Ramos (cell line): ENCODE results near the gene ARL8A.
"Not testable (repeated sequence)": the region's sequence is repeated elsewhere in the genome, so short reads cannot be mapped to it uniquely, and the experiment has no call there.

Experiments used
- in situ Hi-C: fragments of 300-500 bp; cut with MboI; formaldehyde crosslinking; loops from one replicate; pipeline ENCODE4 v1.14.3; 2022; ENCODE audit warnings: low sequenced_read_pairs; ENCODE audit not compliant: unreplicated experiment

The ARL8A gene

DNA sequence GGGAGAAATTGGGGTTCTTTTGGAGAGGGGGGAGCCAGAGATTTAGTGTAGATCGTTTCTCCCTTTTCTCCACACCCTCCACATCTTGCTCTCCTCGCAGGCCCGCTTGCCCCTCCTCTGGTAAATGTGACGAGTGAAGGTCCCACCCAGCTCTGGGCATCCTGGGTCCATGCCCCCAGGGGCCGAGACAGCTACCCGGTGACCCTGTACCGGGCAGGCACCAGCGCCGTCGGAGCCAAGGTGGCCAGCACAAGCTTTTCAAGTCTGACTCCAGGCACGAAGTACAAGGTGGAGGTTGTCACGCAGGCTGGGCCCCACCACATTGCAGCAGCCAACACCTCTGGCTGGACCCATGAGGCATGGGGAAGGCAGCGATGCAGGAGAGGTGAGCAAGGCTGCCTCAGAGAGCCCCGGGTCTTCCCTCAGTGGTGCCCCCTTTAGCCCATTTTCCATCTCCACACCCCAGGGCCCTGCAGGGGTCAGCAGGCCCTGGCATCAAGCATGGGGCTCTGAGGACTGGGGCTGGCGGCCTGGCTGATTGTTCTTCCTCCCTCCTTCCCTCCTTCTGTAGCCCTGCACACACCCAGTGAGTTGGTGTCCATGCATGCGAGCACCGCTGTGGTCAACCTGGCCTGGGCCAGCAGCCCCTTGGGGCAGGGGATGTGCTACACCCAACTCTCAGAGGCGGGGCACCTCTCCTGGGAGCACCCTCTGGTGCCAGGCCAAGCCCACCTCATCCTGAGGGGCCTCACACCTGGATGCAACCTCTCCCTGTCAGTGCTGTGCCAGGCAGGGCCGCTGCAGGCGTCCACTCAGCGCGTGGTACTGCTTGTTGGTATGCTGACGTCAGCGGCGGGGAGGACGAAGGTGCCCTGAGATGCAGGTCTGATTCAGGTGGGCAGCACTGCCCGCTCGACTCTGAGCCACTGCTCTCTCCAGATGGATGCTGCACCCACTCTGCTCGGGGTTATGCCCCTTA, 32.7 kb upstream of the ARL8A start:
- in situ Hi-C loops = no loop called here

DNA sequence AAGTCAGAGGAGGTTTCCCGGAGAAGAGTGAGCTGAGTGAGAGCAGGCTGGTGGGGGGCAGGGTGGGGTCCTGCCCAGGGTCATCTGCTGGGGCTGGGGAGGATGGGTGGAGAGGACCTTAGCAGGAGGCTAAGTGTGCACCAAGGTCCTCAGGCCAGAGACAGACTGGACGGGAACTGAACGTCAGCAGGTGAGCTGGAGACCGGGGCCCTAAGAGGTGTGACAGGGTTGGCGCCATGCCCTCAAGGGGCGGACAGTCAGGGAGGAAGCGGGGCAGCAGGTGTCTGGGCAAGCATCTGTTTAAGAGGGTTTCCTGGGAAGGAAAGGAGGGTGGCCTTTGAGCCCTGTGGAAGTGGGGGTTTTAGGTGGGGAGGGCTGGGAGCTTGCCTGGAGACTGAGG, 29.5 kb upstream of the ARL8A start:
- in situ Hi-C loops = no loop called here

DNA sequence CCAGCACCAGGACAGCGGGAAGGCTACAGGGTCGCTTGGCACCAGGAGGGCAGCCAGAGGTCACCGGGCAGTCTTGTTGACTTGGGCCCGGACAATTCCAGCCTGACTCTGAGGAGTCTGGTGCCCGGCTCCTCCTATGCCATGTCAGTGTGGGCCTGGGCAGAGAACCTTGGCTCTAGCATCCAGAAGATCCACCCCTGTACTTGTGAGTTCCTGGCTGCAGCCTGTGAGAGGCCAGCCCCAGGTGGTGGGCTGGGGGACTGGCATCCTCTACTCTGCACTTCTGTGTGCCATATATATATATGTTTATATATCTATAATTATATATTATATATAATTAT, 27.4 kb upstream of the ARL8A start:
- in situ Hi-C loops = no loop called here

DNA sequence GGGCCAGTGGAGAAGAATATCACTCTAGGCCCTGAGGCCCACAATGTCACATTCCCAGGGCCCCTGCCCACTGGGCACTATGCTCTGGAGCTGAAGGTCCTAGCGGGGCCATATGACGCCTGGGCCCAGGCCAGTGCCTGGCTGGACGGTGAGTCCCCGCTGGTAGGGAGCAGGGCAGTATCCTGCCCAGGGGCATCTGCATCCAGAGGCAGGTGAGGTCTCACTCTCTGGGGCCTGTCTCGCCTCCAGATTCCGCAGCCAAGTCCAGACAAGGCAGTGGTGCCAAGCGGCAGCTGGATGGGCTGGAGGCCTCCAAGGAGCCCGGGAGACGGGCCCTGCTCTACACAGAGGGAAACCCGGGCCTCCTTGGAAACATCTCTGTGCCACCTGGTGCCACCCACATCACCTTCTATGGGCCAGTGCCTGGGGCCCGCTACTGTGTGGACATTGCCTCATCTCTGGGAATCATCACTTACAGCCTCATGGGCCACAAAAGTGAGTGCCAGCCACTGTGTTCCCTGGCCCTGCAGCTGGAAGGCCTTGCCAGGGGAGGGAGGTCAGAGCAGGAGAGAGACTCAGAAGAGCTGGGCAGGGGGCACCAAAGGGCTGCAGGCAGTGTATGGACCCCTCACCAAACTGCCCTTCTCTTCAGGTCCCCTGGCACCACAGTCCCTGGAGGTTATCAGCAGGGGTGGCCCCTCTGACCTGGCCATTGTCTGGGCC, 26.9 kb upstream of the ARL8A start:
- in situ Hi-C loops = no loop called here

DNA sequence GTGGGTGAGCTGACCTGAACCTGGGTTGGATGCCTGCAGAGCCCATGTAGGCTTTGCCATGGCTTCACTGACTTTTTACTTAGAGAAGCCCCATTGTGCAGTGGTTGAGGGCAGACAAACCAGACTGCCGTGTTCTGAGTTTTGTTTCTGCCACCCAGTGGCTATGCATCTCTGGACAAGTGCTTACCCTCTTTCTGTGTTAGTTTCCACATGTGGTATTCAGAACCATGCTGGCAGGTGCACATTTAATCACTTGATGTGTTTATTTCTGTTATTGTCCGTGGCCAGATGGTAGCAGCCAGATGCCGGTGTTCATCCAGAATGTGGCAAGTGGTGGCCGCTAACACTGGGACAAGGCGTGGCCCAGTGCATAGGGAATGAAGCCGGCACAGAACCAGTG, 26.2 kb upstream of the ARL8A start:
- in situ Hi-C loops = no loop called here

DNA sequence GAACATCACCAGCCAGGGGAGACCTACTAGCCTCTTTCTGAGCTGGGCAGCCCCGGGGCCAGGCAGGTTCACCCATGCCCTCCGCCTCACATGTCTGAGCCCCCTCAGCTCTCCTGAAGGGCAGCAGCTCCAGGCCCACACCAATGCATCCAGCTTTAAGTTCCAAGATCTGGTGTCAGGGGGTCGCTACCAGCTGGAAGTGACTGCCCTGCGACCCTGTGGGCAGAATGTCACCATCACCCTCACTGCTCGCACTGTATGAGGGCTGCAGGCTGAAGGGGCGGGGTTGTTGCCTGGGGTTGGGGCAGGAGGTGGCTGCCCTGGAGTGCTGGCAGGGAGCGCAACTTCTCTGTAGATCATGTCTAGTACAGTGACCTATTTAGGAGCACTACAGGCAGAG, 24.3 kb upstream of the ARL8A start:
- in situ Hi-C loops = no loop called here

DNA sequence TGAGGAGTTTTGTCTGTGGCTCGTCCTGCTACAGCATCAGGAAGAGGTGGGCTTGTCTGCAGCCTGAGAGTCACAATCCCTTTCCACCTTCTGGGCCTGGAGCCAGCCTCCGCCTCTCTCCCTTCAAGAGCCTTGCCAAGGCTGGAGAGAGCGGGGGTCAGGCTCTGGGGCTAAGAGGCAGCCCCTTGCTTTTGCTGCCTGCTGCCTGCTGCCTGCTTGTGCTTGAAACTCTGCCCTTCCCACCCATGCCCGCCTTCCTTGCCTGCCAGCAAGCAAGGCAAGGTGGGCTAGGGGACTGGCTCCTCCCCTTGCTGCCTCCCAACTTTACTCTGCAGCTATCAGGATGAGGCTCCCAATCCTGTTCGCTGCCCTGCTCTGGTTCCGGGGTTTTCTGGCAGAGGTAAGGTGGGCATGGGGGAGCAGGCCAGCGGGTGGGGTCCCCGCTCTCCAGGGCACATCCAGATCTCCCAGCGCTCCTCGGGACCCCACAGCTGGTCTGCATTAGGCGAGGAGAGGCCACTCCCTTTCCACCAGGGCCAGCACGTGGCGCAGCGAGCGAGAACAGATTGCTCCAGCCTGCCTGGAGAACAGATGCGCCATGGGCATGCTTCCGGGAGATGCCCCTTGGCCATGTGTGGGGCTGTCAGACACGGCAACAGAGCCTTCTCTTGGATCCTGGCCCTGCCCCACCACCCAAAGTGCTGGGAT, 23.3 kb upstream of the ARL8A start:
- in situ Hi-C loops = no loop called here

DNA sequence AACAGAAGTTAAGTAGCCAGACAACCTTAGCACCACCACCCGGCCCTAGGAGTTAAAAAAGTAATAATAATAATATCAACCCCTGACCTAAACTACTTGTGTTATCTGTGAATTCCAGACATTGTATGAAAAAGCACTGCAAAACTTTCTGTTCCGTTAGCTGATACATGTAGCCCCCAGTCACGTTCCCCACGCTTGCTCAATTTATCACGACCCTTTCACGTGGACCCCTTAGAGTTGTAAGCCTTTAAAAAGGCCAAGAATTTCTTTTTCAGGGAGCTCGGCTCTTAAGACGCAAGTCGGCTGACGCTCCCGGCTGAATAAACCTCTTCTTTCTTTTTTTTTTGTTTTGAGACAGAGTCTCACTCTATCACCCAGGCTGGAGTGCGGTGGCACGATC, 22.5 kb upstream of the ARL8A start:
- in situ Hi-C loops = not testable (repeated sequence)

DNA sequence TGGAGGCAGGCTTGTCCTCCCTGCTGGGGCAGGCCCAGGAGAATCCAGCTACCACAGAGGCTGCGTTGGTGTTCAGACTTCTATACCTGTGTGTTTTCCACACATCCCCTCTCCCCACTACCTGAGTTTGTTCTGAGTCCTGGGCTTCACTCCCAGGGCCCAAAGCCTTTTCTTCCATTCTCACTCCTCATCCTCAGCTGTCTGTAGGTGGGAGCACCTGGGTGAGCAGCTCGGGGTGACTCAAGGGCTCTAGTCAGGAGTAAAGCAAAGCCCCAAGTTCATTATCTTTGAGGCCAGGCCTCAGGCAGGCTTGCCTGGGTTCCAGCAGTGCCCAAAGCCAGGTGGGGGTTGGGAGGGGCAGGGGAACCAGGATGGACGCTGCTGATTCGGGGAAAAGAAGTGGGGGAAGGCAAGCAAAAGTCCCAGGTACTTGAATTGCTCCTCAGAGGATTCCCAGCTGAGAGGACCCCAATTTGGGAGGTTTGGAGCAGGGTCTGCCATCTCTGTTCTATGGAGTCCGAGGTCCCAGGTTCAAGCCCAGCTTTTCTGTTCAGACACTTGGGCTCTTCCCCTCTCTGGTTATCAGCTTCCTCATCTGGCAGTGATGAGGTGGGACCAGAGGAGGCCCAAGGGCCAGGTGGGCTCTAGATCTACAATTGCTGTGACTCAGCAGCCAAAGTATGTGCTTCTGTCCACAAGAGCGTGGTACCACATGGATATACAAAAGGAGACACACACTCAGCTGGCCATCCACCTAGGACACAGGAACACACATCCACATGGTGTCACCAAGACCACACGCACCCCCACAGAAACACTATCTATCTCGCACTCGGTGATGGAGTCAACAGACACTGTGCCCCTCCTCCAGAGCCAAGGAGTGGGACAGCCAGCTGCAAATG, 21.7 kb upstream of the ARL8A start:
- in situ Hi-C loops = no loop called here

DNA sequence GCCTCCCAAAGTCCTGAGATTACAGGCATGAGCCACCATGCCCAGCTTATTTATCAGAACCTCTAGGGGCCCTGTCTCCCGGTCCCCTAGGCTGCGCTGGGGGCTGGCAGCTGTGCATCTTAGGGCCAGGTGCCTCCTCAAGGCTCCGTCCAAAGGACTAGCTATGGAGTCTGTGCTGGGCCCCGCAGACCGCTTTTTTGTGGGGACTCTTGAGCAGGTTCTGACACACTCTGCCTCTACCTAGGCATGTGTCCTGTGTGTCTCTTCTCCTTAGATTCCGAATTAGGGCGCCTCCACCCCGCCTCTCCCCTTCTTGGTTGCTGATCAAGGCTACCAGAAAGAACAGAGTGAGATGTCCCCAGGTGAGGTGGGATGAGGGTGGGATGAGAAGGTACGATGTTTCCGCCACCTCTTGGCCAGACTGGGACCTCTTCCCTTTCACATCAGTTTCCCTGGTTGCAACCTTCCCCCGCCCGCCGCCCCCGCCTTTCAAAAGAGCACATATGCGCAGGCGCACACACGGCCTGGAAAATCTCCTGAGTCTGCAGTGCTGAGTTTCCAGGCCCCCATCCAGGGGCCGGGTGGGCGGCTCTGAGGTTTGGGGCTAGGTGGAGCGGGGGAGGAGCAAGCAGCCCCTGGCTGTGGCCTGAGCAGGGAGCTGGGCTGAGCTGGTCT, 20.9 kb upstream of the ARL8A start:
- in situ Hi-C loops = no loop called here

DNA sequence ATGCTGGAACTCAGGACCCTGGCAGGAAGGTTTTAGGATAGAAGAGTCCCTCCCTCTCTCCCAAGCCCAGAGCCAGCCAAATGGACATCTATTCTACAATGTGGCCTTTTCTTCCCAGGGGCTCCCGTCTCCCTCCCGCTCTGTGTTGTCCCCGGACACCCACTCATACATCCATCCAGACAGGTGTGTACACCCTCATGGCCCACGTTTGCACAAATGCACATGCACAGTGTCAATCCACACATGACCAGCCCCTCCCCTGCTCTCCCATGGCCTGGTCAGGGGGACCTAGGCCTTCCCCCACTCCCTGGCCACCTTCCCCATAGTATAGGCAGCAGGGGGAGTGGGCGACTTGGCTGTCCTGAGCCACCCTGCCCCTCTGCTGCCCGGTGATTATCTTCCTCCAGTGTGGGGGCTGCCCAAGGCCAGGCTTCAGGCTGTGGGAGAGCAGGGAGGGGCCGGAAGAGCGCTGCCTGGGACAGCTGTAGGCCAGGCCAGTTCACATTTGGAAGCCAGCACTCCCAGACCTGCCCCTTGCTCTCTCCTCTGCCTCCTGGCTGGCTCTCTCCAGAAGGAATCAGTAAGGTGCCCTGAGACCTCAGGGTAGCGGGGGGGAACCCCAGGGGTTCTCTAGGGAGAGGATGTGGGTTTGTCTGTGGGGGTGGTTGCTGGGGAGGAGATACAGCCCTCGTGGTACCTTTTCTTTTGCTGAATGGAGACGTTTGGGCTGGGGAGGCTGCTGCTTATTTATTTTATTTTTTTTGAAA, 19.9 kb upstream of the ARL8A start:
- in situ Hi-C loops = no loop called here

DNA sequence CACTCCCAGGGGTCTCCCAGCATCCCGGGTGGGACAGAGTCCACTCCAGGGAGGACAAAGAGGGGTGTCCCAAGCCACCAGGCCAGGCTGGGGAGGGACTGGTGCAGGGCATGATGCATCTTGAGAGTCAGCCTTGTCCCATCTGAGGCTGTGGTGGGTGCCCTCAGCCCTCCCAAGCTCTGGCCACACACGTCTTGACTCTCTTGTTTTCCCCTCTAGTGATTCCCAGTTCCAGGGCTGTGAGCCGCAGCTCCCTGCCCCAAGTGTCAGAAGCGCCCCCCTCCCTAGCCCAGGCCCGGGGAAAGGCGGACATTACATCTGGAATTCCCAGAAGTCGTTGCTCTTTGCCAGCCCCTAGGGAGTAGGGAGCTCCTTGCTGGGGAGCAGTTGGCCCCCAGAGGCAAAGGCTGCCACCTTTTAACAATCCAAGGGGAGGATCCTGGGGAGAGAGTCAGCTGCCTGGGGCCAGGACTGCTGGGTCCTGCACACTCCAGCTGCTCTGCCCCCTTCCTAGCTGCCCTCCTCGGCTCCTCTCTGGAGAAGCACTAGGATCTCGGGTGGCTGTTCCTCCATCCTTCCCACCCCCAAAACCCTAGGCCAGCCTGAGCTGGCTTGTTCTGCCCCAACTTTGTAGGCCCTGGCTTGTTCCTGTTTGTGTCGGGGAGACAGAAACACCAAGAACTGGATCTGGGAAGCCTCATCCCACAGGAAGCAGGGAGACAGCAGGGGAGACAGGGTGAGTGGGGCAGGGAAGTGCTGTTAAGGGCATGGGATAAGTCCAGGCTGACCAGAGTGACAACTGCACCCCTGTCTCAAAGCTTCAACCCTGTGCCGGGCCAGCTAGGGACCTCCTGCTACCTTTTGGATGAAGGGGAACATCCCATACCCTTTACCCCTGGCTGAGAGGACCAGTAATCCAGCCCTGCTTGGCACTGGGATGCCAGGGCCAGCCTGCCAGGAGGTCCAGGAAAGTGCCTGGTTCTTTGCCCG, 19.0 kb upstream of the ARL8A start:
- in situ Hi-C loops = no loop called here

DNA sequence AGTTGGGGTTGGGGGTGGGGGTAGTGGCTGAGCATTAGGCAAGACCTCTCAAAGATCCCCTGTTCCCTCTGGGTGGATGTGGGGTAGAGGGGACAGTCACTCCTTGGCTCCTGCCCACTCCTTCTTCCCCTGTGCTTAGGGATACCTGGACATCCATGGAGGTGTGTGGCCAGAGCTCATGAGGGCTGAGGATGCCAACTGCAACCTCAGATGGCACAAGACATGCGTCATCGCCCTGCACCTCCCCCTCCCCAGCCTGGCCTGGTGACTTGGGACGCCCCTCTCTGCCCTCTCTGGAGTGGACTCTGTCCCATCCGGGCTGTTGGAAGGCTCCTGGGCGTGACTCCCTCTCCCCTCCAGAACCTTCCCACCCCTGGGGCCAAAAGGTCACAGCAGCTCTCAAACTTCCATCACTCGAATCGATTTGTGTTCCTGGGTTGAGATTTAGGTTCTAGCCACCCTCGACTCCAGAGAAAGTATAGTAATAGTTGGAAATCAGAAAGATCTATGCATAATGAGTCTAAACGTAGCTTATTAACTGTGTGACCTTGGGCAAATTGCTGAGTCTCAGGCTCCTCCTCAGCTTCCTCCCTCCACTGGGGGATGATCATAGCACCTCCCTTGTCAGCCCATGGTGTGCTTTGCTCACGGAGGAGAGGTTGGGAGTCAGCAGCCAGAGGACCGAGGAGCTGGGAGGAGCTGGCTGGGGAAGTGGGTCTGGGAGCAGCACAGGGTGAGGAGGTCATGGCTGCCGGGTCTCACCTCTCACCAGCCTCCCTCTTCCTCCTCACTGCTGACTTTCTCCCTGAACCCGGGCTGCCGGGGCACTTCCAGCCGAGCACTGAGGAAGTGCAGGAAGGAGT, 18.1 kb upstream of the ARL8A start:
- in situ Hi-C loops = no loop called here

DNA sequence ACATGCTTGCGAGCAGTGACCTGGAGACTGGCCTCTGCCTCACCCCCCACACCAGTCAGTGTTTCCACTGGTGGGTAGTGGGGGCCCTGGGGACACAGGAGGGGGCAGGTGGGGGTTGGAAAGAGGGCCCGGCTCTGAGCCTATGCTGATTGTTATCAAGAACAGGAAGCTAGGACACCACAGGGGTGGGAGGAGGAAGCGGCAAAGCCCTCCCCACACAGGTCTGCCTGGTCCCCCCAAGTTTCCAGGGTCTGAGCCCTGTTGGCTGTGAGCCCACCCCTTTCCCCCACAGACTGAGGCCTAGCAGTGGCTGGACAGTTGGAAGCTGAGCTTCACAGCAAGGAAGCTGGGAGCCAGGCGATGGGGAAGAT, 17.5 kb upstream of the ARL8A start:
- in situ Hi-C loops = no loop called here

DNA sequence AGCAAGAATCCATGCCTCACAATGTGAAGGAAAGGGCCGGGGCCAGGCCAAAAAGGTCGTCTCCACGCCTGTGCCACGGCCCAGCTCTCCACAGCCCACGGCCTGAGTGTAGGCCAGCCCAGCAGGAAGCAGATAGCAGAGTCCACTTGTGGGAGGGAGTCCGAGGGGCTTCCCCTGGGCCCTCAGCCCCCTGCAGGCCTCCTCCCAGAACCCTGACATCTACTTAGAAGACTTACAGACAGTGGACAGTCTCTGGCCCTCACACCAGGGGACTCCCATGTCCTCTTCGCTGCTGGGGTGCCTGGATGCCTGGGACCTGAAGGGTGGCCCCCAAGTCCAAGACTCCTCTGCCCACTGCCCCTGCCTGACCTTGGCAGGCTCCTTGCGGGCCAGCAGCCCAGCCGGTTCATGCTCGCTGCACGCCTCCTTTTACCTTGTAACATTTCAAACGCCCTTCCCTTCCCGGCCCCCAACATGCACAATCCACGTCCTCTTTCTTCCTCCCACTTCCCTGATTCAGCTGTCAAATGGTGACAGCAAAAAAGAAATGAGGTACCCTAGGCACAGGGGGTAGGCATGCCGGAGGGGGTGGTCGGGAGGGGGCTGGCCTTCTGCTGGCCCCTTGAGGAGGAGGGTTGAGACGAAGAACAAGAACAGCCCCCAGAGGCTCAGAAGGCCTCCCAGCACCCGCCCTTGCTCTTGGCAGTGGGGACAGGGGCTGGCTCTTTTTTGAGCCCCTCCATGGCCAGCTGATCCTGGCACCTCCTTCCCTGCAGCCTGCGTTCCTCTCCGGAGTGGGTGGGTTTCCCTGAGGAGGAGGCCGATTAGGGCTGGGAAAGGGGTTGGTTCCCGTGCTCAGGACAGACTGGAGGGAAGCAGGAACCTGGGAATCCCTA, 16.9 kb upstream of the ARL8A start:
- in situ Hi-C loops = no loop called here
